ENCODE data around the gene RPL38. TPM values are rescaled to one million over a fixed set of nuclear protein-coding genes. Genes with fewer than 3 reads are reported as not detected.
A peak's percentile ranks its signal among the peaks of the same experiment; 100 is the strongest.

RPL38 gene
- total and polyA plus RNA-seq, 4 donors: 597 to 2,568 (median 993) TPM

- H3K9me3 ChIP-seq (ENCODE audit: control insufficient read depth, low read length): no peaks in the 10 kb centered on the region
- WGBS, 2 donors: 49 to 50% methylated on average over 8 of the region's 8 CpGs
- no peak overlapping the region for H3K27ac ChIP-seq (ENCODE audit: low read depth in 1 of 2, low read length in 2 of 2)
- H3K4me3 ChIP-seq (ENCODE audit: low read length in 2 of 2): no peak overlapping the region
- no peaks in the 10 kb centered on the region for H3K36me3 ChIP-seq (ENCODE audit: control insufficient read depth in 1 of 2, insufficient read depth in 2 of 2, low read length in 1 of 2)
- no peaks in the 10 kb centered on the region for H3K4me1 ChIP-seq (ENCODE audit: control insufficient read depth in 1 of 2, insufficient read depth in 2 of 2, low read length in 2 of 2)
- no peaks in the 10 kb centered on the region for H3K27me3 ChIP-seq (ENCODE audit: control insufficient read depth in 1 of 2, insufficient read depth in 2 of 2, low read length in 1 of 2)
- intact Hi-C loops (cut with DNase I): loop anchor here (10.0 kb wide), 2 partner anchors 164 to 556 kb away; partner anchors contain the start of genes BTBD17 (in 1 of the 2), GPR142 (in 1 of the 2) and SDK2 (in 1 of the 2)
- no peak for DNase-seq
- ATAC-seq (ENCODE audit: low FRiP score): no peak
Measured at GRCh38 chr17:74201250-74201649, 2.2 kb upstream of the RPL38 start.

DNA sequence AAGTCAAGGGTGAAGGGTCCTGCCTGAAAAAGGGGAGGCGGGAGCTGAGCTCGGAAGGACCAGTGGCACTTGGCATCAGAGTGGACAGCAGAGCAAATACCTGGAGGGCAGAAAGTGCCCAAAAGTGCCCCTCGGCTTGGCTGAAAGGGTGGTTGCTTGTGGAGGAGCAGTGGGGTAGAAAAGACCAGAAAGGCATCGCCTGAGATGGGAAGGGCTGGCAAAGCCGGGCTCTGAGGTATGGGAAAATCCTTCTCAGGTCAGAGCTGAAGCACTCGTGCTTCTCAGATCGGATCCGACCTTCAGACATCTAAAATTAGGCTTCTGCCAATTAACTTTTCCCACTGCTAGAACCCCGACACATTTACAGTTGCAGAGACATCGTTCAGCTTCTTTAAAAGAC, 1.5 kb upstream of the RPL38 start:
- no peaks in the 10 kb centered on the region for H3K9me3 ChIP-seq (ENCODE audit: control insufficient read depth, low read length)
- H3K36me3 ChIP-seq (ENCODE audit: control insufficient read depth in 1 of 2, insufficient read depth in 2 of 2, low read length in 1 of 2): no peaks in the 10 kb centered on the region
- H3K4me1 ChIP-seq (ENCODE audit: control insufficient read depth in 1 of 2, insufficient read depth in 2 of 2, low read length in 2 of 2): no peaks in the 10 kb centered on the region
- ATAC-seq (ENCODE audit: low FRiP score) (no peak), DNase-seq (no peak)
- H3K4me3 ChIP-seq (ENCODE audit: low read length in 2 of 2): no peak overlapping the region
- intact Hi-C loops (cut with DNase I): loop anchor here (10.0 kb wide), 2 partner anchors 163 to 557 kb away; partner anchors contain the start of genes BTBD17 (in 1 of the 2), GPR142 (in 1 of the 2) and SDK2 (in 1 of the 2)
- H3K27me3 ChIP-seq (ENCODE audit: control insufficient read depth in 1 of 2, insufficient read depth in 2 of 2, low read length in 1 of 2): no peaks in the 10 kb centered on the region
- H3K27ac ChIP-seq (ENCODE audit: low read depth in 1 of 2, low read length in 2 of 2): no peak overlapping the region
- WGBS, 2 donors: 66 to 75% methylated on average over 10 of the region's 10 CpGs

DNA sequence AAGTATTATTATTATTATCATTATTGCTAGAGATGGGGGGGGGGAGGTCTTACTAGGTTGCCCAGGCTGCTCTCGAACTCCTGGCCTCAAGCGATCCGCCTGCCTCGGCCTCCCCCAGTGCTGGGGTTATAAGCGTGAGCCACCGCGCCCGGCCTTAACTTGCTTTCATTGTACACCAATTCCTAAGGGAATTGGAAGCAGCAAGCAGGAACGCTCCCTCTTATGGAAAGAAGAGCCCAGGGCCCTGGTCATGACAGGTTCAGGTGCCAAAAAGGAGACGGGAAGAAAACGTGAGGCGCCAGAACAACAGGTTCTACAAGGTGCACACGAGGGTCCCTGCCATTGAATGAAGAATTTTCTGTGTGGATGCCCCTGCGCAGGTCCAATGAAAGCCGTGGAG, 540 bp upstream of the RPL38 start:
- intact Hi-C loops (cut with DNase I): loop anchor here (10.0 kb wide), 2 partner anchors 162 to 558 kb away; partner anchors contain the start of genes BTBD17 (in 1 of the 2), GPR142 (in 1 of the 2) and SDK2 (in 1 of the 2)
- no peaks in the 10 kb centered on the region for H3K9me3 ChIP-seq (ENCODE audit: control insufficient read depth, low read length)
- no peak overlapping the region for H3K27ac ChIP-seq (ENCODE audit: low read depth in 1 of 2, low read length in 2 of 2)
- ATAC-seq (ENCODE audit: low FRiP score): no peak
- no peaks in the 10 kb centered on the region for H3K4me1 ChIP-seq (ENCODE audit: control insufficient read depth in 1 of 2, insufficient read depth in 2 of 2, low read length in 2 of 2)
- no peaks in the 10 kb centered on the region for H3K27me3 ChIP-seq (ENCODE audit: control insufficient read depth in 1 of 2, insufficient read depth in 2 of 2, low read length in 1 of 2)
- 18 to 20% methylated on average over 15 of the region's 15 CpGs for WGBS, 2 donors
- H3K4me3 ChIP-seq (ENCODE audit: low read length in 2 of 2): no peak overlapping the region
- H3K36me3 ChIP-seq (ENCODE audit: control insufficient read depth in 1 of 2, insufficient read depth in 2 of 2, low read length in 1 of 2): peaks cover 0 to 2% of the 10 kb centered on the region in 2 donors
- DNase-seq: no peak

GRCh38 chr17:74204474-74204873, 996 bp downstream of the RPL38 start:
- Histone ChIP-seq H3K36me3 (ENCODE audit: control insufficient read depth in 1 of 2, insufficient read depth in 2 of 2, low read length in 1 of 2) (peaks cover 0 to 2% of the 10 kb centered on the region in 2 donors), H3K9me3 (ENCODE audit: control insufficient read depth, low read length) (no peaks in the 10 kb centered on the region), H3K4me1 (ENCODE audit: control insufficient read depth in 1 of 2, insufficient read depth in 2 of 2, low read length in 2 of 2) (no peaks in the 10 kb centered on the region), H3K4me3 (ENCODE audit: low read length in 2 of 2) (peak overlapping the region; percentile 90 to 97), H3K27me3 (ENCODE audit: control insufficient read depth in 1 of 2, insufficient read depth in 2 of 2, low read length in 1 of 2) (no peaks in the 10 kb centered on the region), H3K27ac (ENCODE audit: low read depth in 1 of 2, low read length in 2 of 2) (no peak overlapping the region)
- DNase-seq: no peak
- ATAC-seq (ENCODE audit: low FRiP score): no peak
- intact Hi-C loops (cut with DNase I): loop anchor here (10.0 kb wide), 2 partner anchors 160 to 560 kb away; partner anchors contain the start of genes BTBD17 (in 1 of the 2), GPR142 (in 1 of the 2) and SDK2 (in 1 of the 2)
- 55 to 57% methylated on average over 14 of the region's 14 CpGs for WGBS, 2 donors

GRCh38 chr17:74205274-74205673, 1.8 kb downstream of the RPL38 start:
- intact Hi-C loops (cut with DNase I): loop anchor here (10.0 kb wide), 2 partner anchors 160 to 560 kb away; partner anchors contain the start of genes BTBD17 (in 1 of the 2), GPR142 (in 1 of the 2) and SDK2 (in 1 of the 2)
- Histone ChIP-seq H3K27ac (ENCODE audit: low read depth in 1 of 2, low read length in 2 of 2) (no peak overlapping the region), H3K4me3 (ENCODE audit: low read length in 2 of 2) (no peak overlapping the region), H3K4me1 (ENCODE audit: control insufficient read depth in 1 of 2, insufficient read depth in 2 of 2, low read length in 2 of 2) (no peaks in the 10 kb centered on the region), H3K27me3 (ENCODE audit: control insufficient read depth in 1 of 2, insufficient read depth in 2 of 2, low read length in 1 of 2) (no peaks in the 10 kb centered on the region), H3K36me3 (ENCODE audit: control insufficient read depth in 1 of 2, insufficient read depth in 2 of 2, low read length in 1 of 2) (peaks cover 0 to 2% of the 10 kb centered on the region in 2 donors), H3K9me3 (ENCODE audit: control insufficient read depth, low read length) (no peaks in the 10 kb centered on the region)
- DNase-seq (no peak), ATAC-seq (ENCODE audit: low FRiP score) (no peak)
- WGBS, 2 donors: 89 to 93% methylated on average over 3 of the region's 3 CpGs

DNA sequence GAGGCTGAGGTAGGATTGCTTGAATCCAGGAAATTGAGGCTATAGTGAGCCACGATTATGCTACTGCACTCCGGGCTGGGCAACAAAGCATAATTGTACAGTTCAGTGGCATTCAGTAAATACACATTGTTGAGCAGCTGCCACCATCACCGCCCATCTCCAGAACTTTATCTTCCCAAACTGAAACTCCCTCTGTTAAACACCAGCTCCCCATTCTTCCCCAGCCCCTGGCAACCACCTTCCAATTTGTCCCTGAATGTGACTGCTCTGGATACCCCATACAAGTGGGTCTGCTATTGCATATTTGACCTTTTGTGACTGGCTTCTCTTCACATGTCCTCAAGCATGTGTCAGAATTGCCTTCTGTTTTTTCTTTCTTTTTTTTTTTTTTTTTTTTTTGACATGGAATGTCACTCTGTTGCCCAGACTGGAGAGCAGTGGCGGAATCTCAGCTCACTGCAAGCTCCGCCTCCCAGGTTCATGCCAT, 2.9 kb downstream of the RPL38 start:
- DNase-seq: no peak
- Histone ChIP-seq H3K27ac (ENCODE audit: low read depth in 1 of 2, low read length in 2 of 2) (no peak overlapping the region), H3K9me3 (ENCODE audit: control insufficient read depth, low read length) (no peaks in the 10 kb centered on the region), H3K27me3 (ENCODE audit: control insufficient read depth in 1 of 2, insufficient read depth in 2 of 2, low read length in 1 of 2) (no peaks in the 10 kb centered on the region), H3K36me3 (ENCODE audit: control insufficient read depth in 1 of 2, insufficient read depth in 2 of 2, low read length in 1 of 2) (peaks cover 0 to 2% of the 10 kb centered on the region in 2 donors), H3K4me3 (ENCODE audit: low read length in 2 of 2) (no peak overlapping the region), H3K4me1 (ENCODE audit: control insufficient read depth in 1 of 2, insufficient read depth in 2 of 2, low read length in 2 of 2) (no peaks in the 10 kb centered on the region)
- no peak for ATAC-seq (ENCODE audit: low FRiP score)
- intact Hi-C loops (cut with DNase I): loop anchor here (10.0 kb wide), 2 partner anchors 158 to 562 kb away; partner anchors contain the start of genes BTBD17 (in 1 of the 2), GPR142 (in 1 of the 2) and SDK2 (in 1 of the 2)
- 78 to 80% methylated on average over 5 of the region's 5 CpGs for WGBS, 2 donors

DNA sequence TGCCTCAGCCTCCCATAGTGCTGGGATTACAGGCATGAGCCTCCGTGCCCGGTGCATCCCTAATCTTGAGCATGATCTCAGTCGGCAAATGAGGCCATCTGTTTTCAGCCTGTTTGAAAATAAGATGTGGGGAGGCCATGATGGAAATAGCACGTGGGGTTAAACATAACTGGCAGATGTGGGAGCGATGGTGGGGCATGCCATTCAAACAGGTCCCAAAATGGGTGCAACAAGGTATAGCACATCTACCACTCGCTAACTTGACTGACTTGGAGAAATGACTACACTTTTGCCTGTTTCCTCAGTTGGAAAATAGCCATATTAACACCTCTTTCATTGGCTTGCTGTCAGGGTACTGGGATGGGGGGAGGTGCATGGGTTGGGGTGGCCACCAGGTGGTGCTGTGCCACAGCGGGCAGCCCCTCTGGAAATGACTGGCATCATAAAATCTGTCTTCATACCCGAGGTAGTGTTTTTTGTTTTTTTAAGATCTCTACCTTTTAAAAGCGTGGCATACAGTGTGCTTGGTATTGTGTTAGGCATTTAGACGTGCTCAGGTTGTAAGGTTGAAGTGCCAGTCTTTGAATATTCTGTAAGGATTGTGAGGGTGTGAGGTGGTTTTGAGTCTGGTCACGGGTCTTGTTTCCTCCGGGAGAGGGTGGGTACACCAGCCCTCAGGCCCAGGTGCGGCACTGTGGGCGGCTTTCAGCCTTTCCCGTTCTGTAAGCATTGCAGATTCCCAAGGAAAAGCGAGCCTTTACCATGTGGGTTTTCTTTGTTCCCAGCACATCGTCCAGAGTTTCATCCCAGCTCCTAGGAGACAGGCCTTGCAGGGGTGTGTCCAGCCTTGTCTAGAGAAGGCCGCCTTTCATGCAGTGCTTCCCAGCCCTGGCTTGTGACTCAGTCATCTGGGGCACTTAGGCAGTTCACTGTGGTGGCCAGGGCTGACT, 7.0 kb downstream of the RPL38 start:
- ATAC-seq (ENCODE audit: low FRiP score): no peak
- intact Hi-C loops (cut with DNase I): loop anchor here in 1 of 2 donors (5.0 kb wide), 2 partner anchors 157 to 242 kb away; partner anchors contain the start of gene GPR142
- H3K4me3 ChIP-seq (ENCODE audit: low read length in 2 of 2): no peak overlapping the region
- no peaks in the 10 kb centered on the region for H3K27me3 ChIP-seq (ENCODE audit: control insufficient read depth in 1 of 2, insufficient read depth in 2 of 2, low read length in 1 of 2)
- no peak overlapping the region for H3K27ac ChIP-seq (ENCODE audit: low read depth in 1 of 2, low read length in 2 of 2)
- 57 to 58% methylated on average over 18 of the region's 18 CpGs for WGBS, 2 donors
- no peaks in the 10 kb centered on the region for H3K9me3 ChIP-seq (ENCODE audit: control insufficient read depth, low read length)
- no peaks in the 10 kb centered on the region for H3K4me1 ChIP-seq (ENCODE audit: control insufficient read depth in 1 of 2, insufficient read depth in 2 of 2, low read length in 2 of 2)
- peaks cover 0 to 2% of the 10 kb centered on the region in 2 donors for H3K36me3 ChIP-seq (ENCODE audit: control insufficient read depth in 1 of 2, insufficient read depth in 2 of 2, low read length in 1 of 2)
- DNase-seq: peak in 1 of 2 donors; percentile 87

DNA sequence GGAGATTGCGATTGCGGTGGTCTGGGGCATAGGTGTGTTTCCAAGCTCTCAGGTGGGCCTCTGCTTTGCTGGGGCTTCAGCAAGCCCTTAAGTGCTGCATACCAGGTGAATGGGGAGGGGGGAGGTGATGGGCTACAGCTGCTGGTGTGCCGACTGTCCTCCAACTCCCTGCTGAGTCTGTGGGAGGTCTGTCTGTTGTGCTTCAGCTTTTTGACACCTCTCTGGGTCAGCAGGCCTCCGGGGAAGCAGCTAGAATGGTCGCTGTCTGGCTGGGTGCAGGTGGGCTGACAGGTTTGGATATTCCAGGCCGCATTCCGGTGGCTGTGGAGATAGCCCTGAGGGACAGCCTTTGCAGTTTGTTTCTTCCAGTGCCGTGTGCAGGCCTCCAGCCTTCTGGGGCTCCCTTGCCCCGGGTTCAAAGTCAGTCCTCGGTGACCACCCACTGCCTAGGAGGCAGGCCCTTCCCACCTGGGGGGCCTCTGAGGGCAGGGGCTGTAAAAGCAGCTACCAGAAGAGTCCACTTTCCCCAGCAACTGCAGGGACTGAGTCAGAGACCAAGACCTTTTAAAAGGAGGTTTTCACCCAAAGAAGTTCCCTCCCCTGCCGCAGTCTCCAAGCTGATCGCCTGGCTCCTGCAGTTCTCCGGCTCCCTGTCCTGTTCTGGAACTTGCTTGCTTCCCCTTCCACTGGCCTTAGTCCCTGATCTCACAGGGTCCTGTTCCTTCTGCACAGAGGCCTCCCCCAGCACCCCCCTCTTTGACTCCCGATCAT, 7.8 kb downstream of the RPL38 start:
- Histone ChIP-seq H3K9me3 (ENCODE audit: control insufficient read depth, low read length) (no peaks in the 10 kb centered on the region), H3K27me3 (ENCODE audit: control insufficient read depth in 1 of 2, insufficient read depth in 2 of 2, low read length in 1 of 2) (no peaks in the 10 kb centered on the region), H3K36me3 (ENCODE audit: control insufficient read depth in 1 of 2, insufficient read depth in 2 of 2, low read length in 1 of 2) (peaks cover 0 to 2% of the 10 kb centered on the region in 2 donors), H3K27ac (ENCODE audit: low read depth in 1 of 2, low read length in 2 of 2) (no peak overlapping the region), H3K4me1 (ENCODE audit: control insufficient read depth in 1 of 2, insufficient read depth in 2 of 2, low read length in 2 of 2) (no peaks in the 10 kb centered on the region), H3K4me3 (ENCODE audit: low read length in 2 of 2) (no peak overlapping the region)
- intact Hi-C loops (cut with DNase I): loop anchor here in 1 of 2 donors (5.0 kb wide), 2 partner anchors 156 to 241 kb away; partner anchors contain the start of gene GPR142
- no peak for DNase-seq
- 72 to 76% methylated on average over 14 of the region's 14 CpGs for WGBS, 2 donors
- no peak for ATAC-seq (ENCODE audit: low FRiP score)
